Upper lobe of left lung (tissue), 4 donors: Measurements from ENCODE around the gene CILP2.

ENCODE experiments used
- EP300 ChIP-seq, 4 donors: sonication (generic); formaldehyde crosslinking; IDR thresholded peaks; one replicate each; pipeline ENCODE4 v1.5.1; 2017; ENCODE audit warnings: antibody characterized with exemption in 4 of 4, control low read depth in 2 of 4
- POLR2A ChIP-seq, 4 donors: fragments of 450-650 bp; IDR thresholded peaks; one replicate each; pipeline ENCODE4 v1.5.1; 2016 to 2017; ENCODE audit warnings: antibody characterized with exemption in 4 of 4, mild to moderate bottlenecking in 2 of 4
- POLR2AphosphoS5 ChIP-seq, 2 donors: sonication (generic); formaldehyde crosslinking; IDR thresholded peaks; one replicate each; pipeline ENCODE4 v1.5.1; 2017; ENCODE audit warnings: antibody characterized with exemption in 2 of 2
- TF ChIP-seq, protein P1 (sequence below), 6 experiments: fragments of 450-650 bp in 4 of 6; fragments of 200-600 bp in 2 of 6; sonication (generic) in 2 of 6; IDR thresholded peaks; one replicate each; pipeline ENCODE4 v1.5.1; 2016 to 2019; ENCODE audit warnings: antibody characterized with exemption in 6 of 6

DNA sequence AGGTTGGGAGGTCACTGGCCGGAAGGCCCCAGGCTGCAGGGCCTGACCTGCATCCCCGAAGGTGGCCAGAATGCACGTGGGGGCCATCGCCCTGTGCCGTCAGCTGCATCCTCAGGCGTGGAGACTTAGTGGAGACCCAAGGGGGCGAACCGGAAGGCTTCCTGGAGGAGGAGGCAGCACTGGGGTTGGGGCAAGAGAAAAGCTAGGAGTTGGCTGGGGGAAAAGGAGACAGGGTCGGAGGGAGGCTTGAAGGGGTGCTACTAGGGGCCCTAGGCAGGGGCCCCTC is 10.8 kb upstream of the CILP2 start:
- TF ChIP-seq, protein P1, sequence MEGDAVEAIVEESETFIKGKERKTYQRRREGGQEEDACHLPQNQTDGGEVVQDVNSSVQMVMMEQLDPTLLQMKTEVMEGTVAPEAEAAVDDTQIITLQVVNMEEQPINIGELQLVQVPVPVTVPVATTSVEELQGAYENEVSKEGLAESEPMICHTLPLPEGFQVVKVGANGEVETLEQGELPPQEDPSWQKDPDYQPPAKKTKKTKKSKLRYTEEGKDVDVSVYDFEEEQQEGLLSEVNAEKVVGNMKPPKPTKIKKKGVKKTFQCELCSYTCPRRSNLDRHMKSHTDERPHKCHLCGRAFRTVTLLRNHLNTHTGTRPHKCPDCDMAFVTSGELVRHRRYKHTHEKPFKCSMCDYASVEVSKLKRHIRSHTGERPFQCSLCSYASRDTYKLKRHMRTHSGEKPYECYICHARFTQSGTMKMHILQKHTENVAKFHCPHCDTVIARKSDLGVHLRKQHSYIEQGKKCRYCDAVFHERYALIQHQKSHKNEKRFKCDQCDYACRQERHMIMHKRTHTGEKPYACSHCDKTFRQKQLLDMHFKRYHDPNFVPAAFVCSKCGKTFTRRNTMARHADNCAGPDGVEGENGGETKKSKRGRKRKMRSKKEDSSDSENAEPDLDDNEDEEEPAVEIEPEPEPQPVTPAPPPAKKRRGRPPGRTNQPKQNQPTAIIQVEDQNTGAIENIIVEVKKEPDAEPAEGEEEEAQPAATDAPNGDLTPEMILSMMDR (IDR thresholded peaks at IDR 0.05), result no peak
- TF ChIP-seq POLR2A (IDR thresholded peaks at IDR 0.05) (no peak), POLR2AphosphoS5 (IDR thresholded peaks at IDR 0.05) (no peak), EP300 (IDR thresholded peaks at IDR 0.05) (no peak)
